Testis (tissue), 3 donors: ENCODE results near the gene IFNK. TPM values are rescaled to one million over a fixed set of nuclear protein-coding genes. Genes with fewer than 3 reads are reported as not detected.

Source experiments
- DNase-seq: peaks from one replicate; pipeline ENCODE4 v3.0.0-alpha.2; 2019
- H3K27ac ChIP-seq, 2 donors: fragments of 200-600 bp; sonication (generic); one replicate each; pipeline ENCODE4 v1.5.1; 2019
- H3K27me3 ChIP-seq: fragments of 200-600 bp; sonication (generic); one replicate; pipeline ENCODE4 v1.5.1; 2019
- H3K36me3 ChIP-seq: fragments of 200-600 bp; sonication (generic); one replicate; pipeline ENCODE4 v1.5.1; 2017; ENCODE audit warnings: low read depth; ENCODE audit errors: missing control alignments
- H3K4me1 ChIP-seq: fragments of 200-600 bp; sonication (generic); one replicate; pipeline ENCODE4 v1.5.1; 2019
- H3K4me3 ChIP-seq, 2 donors: fragments of 200-600 bp; sonication (generic); one replicate each; pipeline ENCODE4 v1.5.1; 2017 to 2019
- H3K9me3 ChIP-seq: fragments of 200-600 bp; sonication (generic); one replicate; pipeline ENCODE4 v1.5.1; 2017
- CTCF ChIP-seq, 3 experiments: fragments of 450-650 bp in 2 of 3; fragments of 200-600 bp in 1 of 3; sonication (generic) in 1 of 3; IDR thresholded peaks; one replicate each; pipeline ENCODE4 v1.5.1; 2016 to 2019; ENCODE audit warnings: antibody characterized with exemption in 3 of 3, mild to moderate bottlenecking in 2 of 3, moderate library complexity in 1 of 3
- POLR2A ChIP-seq: fragments of 450-650 bp; IDR thresholded peaks from one replicate; pipeline ENCODE4 v1.6.1; 2017; ENCODE audit warnings: antibody characterized with exemption, mild to moderate bottlenecking, moderate library complexity
- WGBS, 2 donors: methylation state at CpG; one replicate each; pipeline ENCODE4 v1.1.5; 2018; 5-methylcytosine and 5-hydroxymethylcytosine counted together
- intact Hi-C: fragments of 100-400 bp; cut with DNase I; formaldehyde crosslinking; loops from one replicate; pipeline ENCODE4 v1.15.1; 2023; ENCODE audit warnings: low total_unique reads
- polyA plus RNA-seq: library from polyadenylated mRNA; stranded (reverse); fragments of 350-450 nt; fragmentation: Illumina TruSeq; extraction: RNeasy Lipid Tissue Mini Kit (QIAGEN cat#74804); gene quantifications from one replicate; pipeline ENCODE4 v1.2.3, GENCODE V29; 2014; ENCODE audit warnings: low read depth, low replicate concordance; ENCODE audit not compliant: insufficient read depth
- total RNA-seq, 2 donors: library from RNA; depleted of rRNA; stranded (reverse); fragments of >200 nt; gene quantifications; one replicate each; pipeline ENCODE4 v1.2.3, GENCODE V29; 2016

IFNK gene
- total and polyA plus RNA-seq, 3 donors from 2014 or later, result not detected

DNA sequence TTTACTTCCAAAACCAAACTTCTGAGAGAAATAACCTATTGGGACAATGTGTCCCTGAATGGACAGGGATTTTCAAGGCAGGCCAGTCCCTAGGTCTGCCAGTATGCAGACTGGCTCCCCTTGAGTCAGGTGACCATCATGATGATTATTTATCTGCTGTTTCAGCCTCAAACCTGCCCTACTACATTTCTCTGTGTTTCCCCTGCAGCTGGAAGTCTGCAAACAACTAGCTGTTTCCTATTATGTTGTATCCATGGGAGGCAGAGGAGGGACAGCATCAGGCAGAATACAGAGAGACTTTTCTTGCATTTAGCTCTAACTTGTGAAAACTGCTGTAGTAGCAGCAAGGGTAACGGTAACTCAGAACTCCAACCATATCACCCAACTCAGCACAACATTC lies 36.2 kb upstream of the IFNK start:
- no peak for DNase-seq
- H3K4me3 ChIP-seq, result no peak overlapping the region
- intact Hi-C loops, result no loop called here
- no peaks in the 10 kb centered on the region for H3K36me3 ChIP-seq
- H3K4me1 ChIP-seq, result peaks cover 5% of the 10 kb centered on the region
- no peaks in the 10 kb centered on the region for H3K27me3 ChIP-seq
- WGBS, 2 donors, result 68 to 88% methylated on average over 1 of the region's 1 CpG
- no peaks in the 10 kb centered on the region for H3K9me3 ChIP-seq
- TF ChIP-seq POLR2A (no peak), CTCF (IDR thresholded peaks at IDR 0.05) (no peak)
- no peak overlapping the region for H3K27ac ChIP-seq

DNA sequence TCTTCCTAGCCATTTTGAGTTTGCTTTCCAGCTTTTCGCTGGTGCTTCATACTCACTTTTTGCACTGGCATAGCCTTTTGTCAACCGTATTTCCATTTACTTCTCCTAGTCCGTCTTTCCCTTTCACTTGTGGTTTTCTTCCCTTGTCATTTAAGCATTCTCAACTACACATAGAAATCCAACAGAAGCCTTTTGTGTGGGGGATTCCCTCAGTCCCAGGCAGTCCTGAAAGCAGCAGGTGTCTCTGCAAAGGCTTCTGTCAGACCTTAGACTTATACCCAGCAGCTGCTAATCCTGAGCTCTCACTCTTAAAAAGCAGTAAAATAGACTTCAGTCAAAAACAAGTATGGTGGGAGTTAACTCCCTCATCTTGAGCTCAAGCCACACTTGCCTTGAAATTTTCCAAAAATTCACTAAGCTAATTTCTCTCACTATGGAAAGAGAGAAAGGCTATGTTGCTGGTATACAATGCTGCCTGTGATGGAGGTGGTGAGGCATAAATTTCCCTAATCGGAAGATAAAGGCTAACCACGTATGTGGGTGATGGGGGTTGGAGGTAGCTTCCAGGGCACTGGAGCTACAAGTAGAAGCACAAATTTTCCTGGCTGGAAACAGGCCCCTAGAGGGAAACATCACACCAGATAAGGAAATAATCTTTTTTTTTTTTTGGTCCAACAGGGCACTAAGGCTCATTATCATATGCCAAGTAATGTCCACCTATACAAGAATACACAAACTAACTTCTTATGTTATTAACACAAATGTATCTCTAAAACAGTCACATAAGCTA lies 34.8 kb upstream of the IFNK start:
- Histone ChIP-seq H3K4me3 (no peak overlapping the region), H3K4me1 (peaks cover 5% of the 10 kb centered on the region), H3K27ac (no peak overlapping the region), H3K9me3 (no peaks in the 10 kb centered on the region), H3K27me3 (no peaks in the 10 kb centered on the region), H3K36me3 (no peaks in the 10 kb centered on the region)
- no peak for TF ChIP-seq CTCF (IDR thresholded peaks at IDR 0.05)
- TF ChIP-seq POLR2A, result no peak
- no peak for DNase-seq
- intact Hi-C loops, result no loop called here
- 76 to 83% methylated on average over 5 of the region's 5 CpGs for WGBS, 2 donors

GRCh38 chr9:27491154-27491553 lies 32.9 kb upstream of the IFNK start:
- intact Hi-C loops, result no loop called here
- Histone ChIP-seq H3K27ac (no peak overlapping the region), H3K36me3 (no peaks in the 10 kb centered on the region), H3K4me3 (no peak overlapping the region), H3K9me3 (no peaks in the 10 kb centered on the region), H3K27me3 (no peaks in the 10 kb centered on the region), H3K4me1 (peaks cover 16% of the 10 kb centered on the region)
- DNase-seq, result no peak
- TF ChIP-seq POLR2A (no peak), CTCF (IDR thresholded peaks at IDR 0.05) (no peak)
- 71% methylated on average over 1 of the region's 1 CpG for WGBS, 2 donors

GRCh38 chr9:27495480-27496134 lies 28.5 kb upstream of the IFNK start:
- Histone ChIP-seq H3K4me3 (no peak overlapping the region), H3K9me3 (no peaks in the 10 kb centered on the region), H3K27me3 (no peaks in the 10 kb centered on the region), H3K4me1 (peaks cover 35% of the 10 kb centered on the region), H3K36me3 (no peaks in the 10 kb centered on the region), H3K27ac (peak overlapping the region; percentile 21 to 70)
- TF ChIP-seq CTCF (IDR thresholded peaks at IDR 0.05), result no peak
- TF ChIP-seq POLR2A, result no peak
- intact Hi-C loops, result no loop called here
- DNase-seq, result no peak
- WGBS, 2 donors, result 34 to 47% methylated on average over 3 of the region's 3 CpGs
